Measurements from ENCODE around the gene ACSM6. TPM values are rescaled to one million over a fixed set of nuclear protein-coding genes. Genes with fewer than 3 reads are reported as not detected.

The ACSM6 gene
- total and polyA plus RNA-seq, 2 of the 8 experiments (the other 6 are each of a cell fraction or from before 2014, with no cell fraction given): 0.33 TPM; not detected in 1

DNA sequence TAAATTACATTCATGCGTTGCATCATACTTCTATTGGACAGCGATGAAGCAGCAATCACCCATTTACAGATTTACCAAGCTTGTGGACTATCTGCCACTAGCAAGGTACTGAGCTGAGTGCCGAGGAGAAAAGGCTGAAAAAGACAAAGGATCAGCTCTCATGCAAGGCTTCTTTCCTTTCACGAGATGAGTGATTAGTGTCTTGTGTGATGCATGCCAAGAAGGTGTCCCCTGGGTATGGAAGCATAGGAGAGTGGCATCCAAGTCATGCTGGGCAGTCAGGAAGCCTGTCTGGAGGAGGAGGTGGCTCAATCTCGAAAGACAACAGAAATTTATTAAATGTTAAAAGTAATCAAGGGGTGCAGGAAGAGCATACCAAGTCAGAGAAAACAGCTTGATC lies 40.9 kb downstream of the ACSM6 start:
- peak overlapping the region; percentile 99 for H2BK20ac ChIP-seq (ENCODE audit: low read length)
- ChIA-PET POLR2A (ENCODE audit: partially characterized antibody) (interaction anchor here (0.7 to 1.8 kb wide), 7 partner anchors 15 to 139 kb away, joined by 3 to 5 read pairs (median 4); no protein-coding TSS in a partner anchor), CTCF (ENCODE audit: partially characterized antibody) (interaction anchor here (1.1 to 16.4 kb wide), 12 partner anchors 9 to 271 kb away, joined by 3 to 363 read pairs (median 4); no protein-coding TSS in a partner anchor)
- H3K4me1 ChIP-seq (replicated peaks in 1 of 4; ENCODE audit: control insufficient read depth in 3 of 4, insufficient read depth in 4 of 4, low read length in 3 of 4): peaks cover 4 to 17% (median 14%) of the 10 kb centered on the region in 4 experiments; a peak in 6 of 7 replicates
- H3K4ac ChIP-seq (replicated peaks; ENCODE audit: insufficient read length, low read depth, low read length): peak overlapping the region; percentile 86
- no peak overlapping the region for H2BK15ac ChIP-seq (ENCODE audit: low read length)
- 81% methylated on average over 5 of the region's 5 CpGs; no CpG with 5 or more reads in 1 of the 2 experiments for WGBS, 2 experiments (ENCODE audit: extremely low coverage in 1 of 2, insufficient coverage in 1 of 2, insufficient read length in 1 of 2, insufficient replicate concordance in 2 of 2, low coverage in 1 of 2, low lambda C conversion rate in 2 of 2, missing lambda C conversion rate in 1 of 2)
- no peak overlapping the region for H3K4me3 ChIP-seq (ENCODE audit: extremely low read depth in 1 of 4, insufficient read depth in 2 of 4, low read depth in 3 of 4, low read length in 4 of 4)
- H3K79me1 ChIP-seq (ENCODE audit: low read depth, low read length): no peaks in the 10 kb centered on the region
- no peak overlapping the region for H3K27ac ChIP-seq (ENCODE audit: low read depth, low read length)
- H3K36me3 ChIP-seq (ENCODE audit: control insufficient read depth in 2 of 4, insufficient read depth in 4 of 4, low read length in 3 of 4): peaks cover 6 to 43% (median 21%) of the 10 kb centered on the region in 4 experiments; a peak in 5 of 8 replicates
- no peak for FAIRE-seq
- no peak overlapping the region for H3K4me2 ChIP-seq (ENCODE audit: insufficient read depth in 1 of 2, low read depth in 2 of 2, low read length in 2 of 2)
- H3K27me3 ChIP-seq (replicated peaks in 1 of 4; ENCODE audit: control insufficient read depth in 3 of 4, extremely low read depth in 1 of 4, insufficient read depth in 3 of 4, low read length in 3 of 4): no peaks in the 10 kb centered on the region
- no peaks in the 10 kb centered on the region for H4K20me1 ChIP-seq (replicated peaks in 1 of 2; ENCODE audit: control insufficient read depth in 1 of 2, insufficient read depth in 2 of 2, low read length in 2 of 2)
- peak overlapping the region; percentile 95 for H2BK5ac ChIP-seq (ENCODE audit: low read depth, low read length)
- no peak overlapping the region for H3K23ac ChIP-seq (ENCODE audit: insufficient read length)
- no peak for DNase-seq (ENCODE audit: low read depth in 1 of 2, low spot score in 2 of 2)
- peak overlapping the region; percentile 45 for H4K91ac ChIP-seq (replicated peaks; ENCODE audit: insufficient read length, low read length)
- no peak overlapping the region for H3K14ac ChIP-seq (ENCODE audit: insufficient read length)
- peak overlapping the region; percentile 91; the same call in 1 of the 2 replicates for H3K18ac ChIP-seq (ENCODE audit: extremely low read depth, low read length)
- H2AK5ac ChIP-seq (ENCODE audit: low read depth, low read length): peak overlapping the region; percentile 100
- peak overlapping the region; percentile 30 for H2BK120ac ChIP-seq (replicated peaks; ENCODE audit: low read depth, low read length)
- H3K9me3 ChIP-seq (ENCODE audit: insufficient read depth in 2 of 2, low read depth in 1 of 2, low read length in 1 of 2): no peaks in the 10 kb centered on the region
- H2AFZ ChIP-seq (ENCODE audit: low read length): no peak overlapping the region
- H3K23me2 ChIP-seq (ENCODE audit: low read depth, low read length): peaks cover 3% of the 10 kb centered on the region
- peak overlapping the region; percentile 60 for H4K5ac ChIP-seq (ENCODE audit: insufficient read length, low read depth, low read length)
- peak overlapping the region; percentile 96 for H2BK12ac ChIP-seq (ENCODE audit: low read depth, low read length)
- H3K9ac ChIP-seq (replicated peaks in 1 of 4; ENCODE audit: extremely low read depth in 1 of 4, low read depth in 3 of 4, low read length in 3 of 4): no peak overlapping the region
- no peak overlapping the region for H3K56ac ChIP-seq (replicated peaks; ENCODE audit: insufficient read length, low read depth, low read length)
- H4K8ac ChIP-seq (ENCODE audit: extremely low read depth, insufficient read depth, low read length): no peak overlapping the region
- H3K79me2 ChIP-seq (ENCODE audit: control insufficient read depth in 1 of 2, insufficient read depth in 2 of 2, low read length in 2 of 2): peaks cover 0 to under 1% of the 10 kb centered on the region in 2 experiments; a peak in 1 of 4 replicates
- TF ChIP-seq, protein P1, sequence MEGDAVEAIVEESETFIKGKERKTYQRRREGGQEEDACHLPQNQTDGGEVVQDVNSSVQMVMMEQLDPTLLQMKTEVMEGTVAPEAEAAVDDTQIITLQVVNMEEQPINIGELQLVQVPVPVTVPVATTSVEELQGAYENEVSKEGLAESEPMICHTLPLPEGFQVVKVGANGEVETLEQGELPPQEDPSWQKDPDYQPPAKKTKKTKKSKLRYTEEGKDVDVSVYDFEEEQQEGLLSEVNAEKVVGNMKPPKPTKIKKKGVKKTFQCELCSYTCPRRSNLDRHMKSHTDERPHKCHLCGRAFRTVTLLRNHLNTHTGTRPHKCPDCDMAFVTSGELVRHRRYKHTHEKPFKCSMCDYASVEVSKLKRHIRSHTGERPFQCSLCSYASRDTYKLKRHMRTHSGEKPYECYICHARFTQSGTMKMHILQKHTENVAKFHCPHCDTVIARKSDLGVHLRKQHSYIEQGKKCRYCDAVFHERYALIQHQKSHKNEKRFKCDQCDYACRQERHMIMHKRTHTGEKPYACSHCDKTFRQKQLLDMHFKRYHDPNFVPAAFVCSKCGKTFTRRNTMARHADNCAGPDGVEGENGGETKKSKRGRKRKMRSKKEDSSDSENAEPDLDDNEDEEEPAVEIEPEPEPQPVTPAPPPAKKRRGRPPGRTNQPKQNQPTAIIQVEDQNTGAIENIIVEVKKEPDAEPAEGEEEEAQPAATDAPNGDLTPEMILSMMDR (IDR thresholded peaks at IDR 0.05; ENCODE audit: control extremely low read depth in 1 of 3, insufficient read depth in 1 of 3, low read depth in 1 of 3, low read length in 3 of 3): no peak
- TF ChIP-seq USF2 (IDR thresholded peaks at IDR 0.05; ENCODE audit: low read length) (no peak), BCL11A (IDR thresholded peaks at IDR 0.05; ENCODE audit: low read depth in 2 of 2, low read length in 2 of 2) (no peak), GABPA (IDR thresholded peaks at IDR 0.05; ENCODE audit: borderline replicate concordance, insufficient read depth, low read length) (no peak), SRF (IDR thresholded peaks at IDR 0.05; ENCODE audit: low read depth, low read length) (no peak), POLR2AphosphoS5 (IDR thresholded peaks at IDR 0.05; ENCODE audit: low read depth, low read length) (no peak), YY1 (IDR thresholded peaks at IDR 0.05; ENCODE audit: low read depth, low read length) (no peak), RAD21 (IDR thresholded peaks at IDR 0.05 in 1 of 2, conservative IDR thresholded peaks at IDR 0.05 in 1 of 2; ENCODE audit: low read depth in 2 of 2, low read length in 2 of 2) (no peak), KDM5A (IDR thresholded peaks at IDR 0.05; ENCODE audit: low read length) (no peak)

All from H1 (cell line).